Astrocyte (in vitro differentiated cells and primary cell): ENCODE measurements around the gene WWTR1. TPM values are rescaled to one million over a fixed set of nuclear protein-coding genes. Genes with fewer than 3 reads are reported as not detected.

Experiments used
- DNase-seq: peaks from one replicate; pipeline ENCODE4 v3.0.0-alpha.2; 2010; ENCODE audit warnings: low read depth
- FAIRE-seq: peaks from 2 replicates; lab custom pipeline; 2011; peaks lifted over from hg19 to GRCh38; lab: Jason Lieb, UNC
- H2AFZ ChIP-seq: 2 replicates; pipeline ENCODE4 v1.6.0; 2012; ENCODE audit warnings: low read depth, low read length, inconsistent platforms
- H3K27ac ChIP-seq: 2 replicates; pipeline ENCODE4 v1.5.1; 2011; ENCODE audit warnings: low read depth, low read length, inconsistent platforms
- H3K27me3 ChIP-seq: 2 replicates; pipeline ENCODE4 v1.6.0; 2011; ENCODE audit warnings: low read length, inconsistent platforms; ENCODE audit not compliant: insufficient read depth
- H3K36me3 ChIP-seq: 2 replicates; pipeline ENCODE4 v1.5.1; 2011; ENCODE audit warnings: low read length, inconsistent platforms; ENCODE audit not compliant: insufficient read depth
- H3K4me1 ChIP-seq: 2 replicates; pipeline ENCODE4 v1.5.1; 2011; ENCODE audit warnings: low read length, inconsistent platforms; ENCODE audit not compliant: insufficient read depth
- H3K4me2 ChIP-seq: 2 replicates; pipeline ENCODE4 v1.6.0; 2012; ENCODE audit warnings: low read length, inconsistent platforms
- H3K4me3 ChIP-seq: 2 replicates; pipeline ENCODE4 v1.5.1; 2011; ENCODE audit warnings: low read depth, mild to moderate bottlenecking, low read length, inconsistent platforms; ENCODE audit not compliant: insufficient read depth
- H3K79me2 ChIP-seq: 2 replicates; pipeline ENCODE4 v1.6.0; 2012; ENCODE audit warnings: mild to moderate bottlenecking, low read length, inconsistent platforms; ENCODE audit not compliant: insufficient read depth
- H3K9ac ChIP-seq: 2 replicates; pipeline ENCODE4 v1.6.0; 2012; ENCODE audit warnings: mild to moderate bottlenecking, low read length, inconsistent platforms
- H3K9me3 ChIP-seq: 2 replicates; pipeline ENCODE4 v1.5.1; 2012; ENCODE audit warnings: low read depth, mild to moderate bottlenecking, low read length, inconsistent platforms; ENCODE audit not compliant: insufficient read depth
- H4K20me1 ChIP-seq: 2 replicates; pipeline ENCODE4 v1.6.0; 2012; ENCODE audit warnings: low read length, inconsistent platforms; ENCODE audit not compliant: insufficient read depth
- H3K27ac Mint-ChIP-seq: one replicate; pipeline ENCODE4 v1.8.0; 2021; ENCODE audit warnings: mild to moderate bottlenecking, mixed read lengths; ENCODE audit not compliant: unreplicated experiment
- H3K27me3 Mint-ChIP-seq: one replicate; pipeline ENCODE4 v1.8.0; 2021; ENCODE audit warnings: low read depth, mixed read lengths; ENCODE audit not compliant: unreplicated experiment
- H3K36me3 Mint-ChIP-seq: one replicate; pipeline ENCODE4 v1.8.0; 2021; ENCODE audit warnings: low read depth, mixed read lengths; ENCODE audit not compliant: unreplicated experiment
- H3K4me1 Mint-ChIP-seq: one replicate; pipeline ENCODE4 v1.8.0; 2021; ENCODE audit warnings: low read depth, mixed read lengths; ENCODE audit not compliant: unreplicated experiment
- H3K4me3 Mint-ChIP-seq: one replicate; pipeline ENCODE4 v1.8.0; 2021; ENCODE audit warnings: mild to moderate bottlenecking, moderate library complexity, mixed read lengths; ENCODE audit not compliant: unreplicated experiment
- H3K9me3 Mint-ChIP-seq: one replicate; pipeline ENCODE4 v1.8.0; 2021; ENCODE audit warnings: mild to moderate bottlenecking, mixed read lengths; ENCODE audit not compliant: unreplicated experiment
- EZH2 ChIP-seq: IDR thresholded peaks from 2 replicates; pipeline ENCODE4 v1.6.1; 2012; ENCODE audit warnings: mild to moderate bottlenecking, low read length, inconsistent platforms; ENCODE audit not compliant: insufficient read depth
- total RNA-seq: library from RNA; stranded (reverse); gene quantifications from 2 replicates; pipeline ENCODE4 v1.2.1, GENCODE V29; 2021
- TF ChIP-seq, protein P1 (sequence below): IDR thresholded peaks from 2 replicates; pipeline ENCODE4 v1.5.1; 2011; ENCODE audit warnings: low read depth, mild to moderate bottlenecking, inconsistent platforms, low read length, moderate library complexity; ENCODE audit not compliant: insufficient read depth

WWTR1 gene
- total RNA-seq, 1 donor from 2014 or later, result 94.3 TPM

DNA sequence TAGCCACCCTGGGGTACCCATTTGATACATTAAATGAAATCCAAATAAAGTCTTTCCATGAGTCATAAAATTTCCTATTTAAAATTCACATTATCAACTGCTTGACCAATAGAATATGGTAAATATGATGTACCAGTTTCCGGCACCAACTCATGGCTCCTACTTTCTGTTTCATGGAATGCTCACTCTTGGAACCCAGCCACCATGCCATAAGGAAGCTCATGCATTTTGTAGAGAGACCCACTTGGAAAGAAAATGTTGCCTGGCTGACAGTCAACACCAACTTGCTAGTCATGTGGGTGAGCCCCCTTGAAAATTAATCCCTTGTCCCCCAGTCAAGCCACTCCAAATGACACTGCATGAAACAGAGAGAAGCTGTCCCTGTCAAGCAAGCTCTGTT, 57.2 kb downstream of the WWTR1 start:
- peak overlapping the region; percentile 20 for H3K27ac Mint-ChIP-seq
- Histone ChIP-seq H3K9me3 (no peaks in the 10 kb centered on the region), H3K9ac (no peak overlapping the region), H3K4me3 (no peak overlapping the region), H4K20me1 (peaks cover 17% of the 10 kb centered on the region), H2AFZ (no peak overlapping the region), H3K27me3 (no peaks in the 10 kb centered on the region), H3K4me2 (no peak overlapping the region), H3K79me2 (peaks cover 98% of the 10 kb centered on the region), H3K27ac (no peak overlapping the region), H3K4me1 (peaks cover 42% of the 10 kb centered on the region), H3K36me3 (no peaks in the 10 kb centered on the region)
- H3K27me3 Mint-ChIP-seq, result no peaks in the 10 kb centered on the region
- DNase-seq (no peak), FAIRE-seq (no peak)
- TF ChIP-seq EZH2, result no peak
- TF ChIP-seq, protein P1, sequence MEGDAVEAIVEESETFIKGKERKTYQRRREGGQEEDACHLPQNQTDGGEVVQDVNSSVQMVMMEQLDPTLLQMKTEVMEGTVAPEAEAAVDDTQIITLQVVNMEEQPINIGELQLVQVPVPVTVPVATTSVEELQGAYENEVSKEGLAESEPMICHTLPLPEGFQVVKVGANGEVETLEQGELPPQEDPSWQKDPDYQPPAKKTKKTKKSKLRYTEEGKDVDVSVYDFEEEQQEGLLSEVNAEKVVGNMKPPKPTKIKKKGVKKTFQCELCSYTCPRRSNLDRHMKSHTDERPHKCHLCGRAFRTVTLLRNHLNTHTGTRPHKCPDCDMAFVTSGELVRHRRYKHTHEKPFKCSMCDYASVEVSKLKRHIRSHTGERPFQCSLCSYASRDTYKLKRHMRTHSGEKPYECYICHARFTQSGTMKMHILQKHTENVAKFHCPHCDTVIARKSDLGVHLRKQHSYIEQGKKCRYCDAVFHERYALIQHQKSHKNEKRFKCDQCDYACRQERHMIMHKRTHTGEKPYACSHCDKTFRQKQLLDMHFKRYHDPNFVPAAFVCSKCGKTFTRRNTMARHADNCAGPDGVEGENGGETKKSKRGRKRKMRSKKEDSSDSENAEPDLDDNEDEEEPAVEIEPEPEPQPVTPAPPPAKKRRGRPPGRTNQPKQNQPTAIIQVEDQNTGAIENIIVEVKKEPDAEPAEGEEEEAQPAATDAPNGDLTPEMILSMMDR, result no peak
- H3K9me3 Mint-ChIP-seq, result no peaks in the 10 kb centered on the region
- no peak overlapping the region for H3K4me3 Mint-ChIP-seq
- no peaks in the 10 kb centered on the region for H3K36me3 Mint-ChIP-seq
- peaks cover 47% of the 10 kb centered on the region for H3K4me1 Mint-ChIP-seq

DNA sequence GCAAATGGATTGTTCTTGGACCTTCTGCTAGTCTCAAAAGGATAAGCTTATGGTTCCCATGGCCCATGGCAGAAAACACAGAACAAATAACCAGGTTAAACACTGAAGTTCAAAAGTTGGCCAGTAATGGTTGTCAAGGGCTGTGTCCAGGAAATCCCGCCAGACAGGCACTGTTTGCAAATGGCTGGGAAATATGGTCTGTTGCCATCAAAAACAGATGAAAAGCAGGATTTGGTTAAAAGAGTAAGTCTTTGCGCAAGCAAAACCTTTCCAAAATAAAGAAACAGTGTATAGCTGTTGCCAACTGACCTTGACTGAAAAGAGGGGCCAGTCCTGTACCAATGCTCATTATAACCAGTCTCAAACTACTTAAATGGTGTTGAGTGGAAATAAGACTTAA, 58.6 kb downstream of the WWTR1 start:
- FAIRE-seq, result no peak
- peaks cover 18% of the 10 kb centered on the region for H4K20me1 ChIP-seq

More for the DNA sequence above, 58.6 kb downstream of the WWTR1 start:
- Histone ChIP-seq H3K79me2 (peaks cover 98% of the 10 kb centered on the region), H2AFZ (no peak overlapping the region), H3K27me3 (no peaks in the 10 kb centered on the region), H3K4me3 (no peak overlapping the region), H3K9me3 (no peaks in the 10 kb centered on the region), H3K9ac (no peak overlapping the region), H3K27ac (peak overlapping the region; percentile 14), H3K4me1 (peaks cover 28% of the 10 kb centered on the region), H3K4me2 (no peak overlapping the region), H3K36me3 (no peaks in the 10 kb centered on the region)
- no peaks in the 10 kb centered on the region for H3K36me3 Mint-ChIP-seq
- no peak overlapping the region for H3K4me3 Mint-ChIP-seq
- no peaks in the 10 kb centered on the region for H3K9me3 Mint-ChIP-seq
- no peaks in the 10 kb centered on the region for H3K27me3 Mint-ChIP-seq
- DNase-seq, result peak; percentile 85
- no peak for TF ChIP-seq EZH2
- TF ChIP-seq, protein P1, result no peak
- peaks cover 33% of the 10 kb centered on the region for H3K4me1 Mint-ChIP-seq
- H3K27ac Mint-ChIP-seq, result no peak overlapping the region
